HG02759 (cell line): ENCODE measurements around the gene SPATA45.
A peak's percentile ranks its signal among the peaks of the same experiment; 100 is the strongest.

Experiments used
- ATAC-seq: cut with Tn5 transposase; IDR thresholded peaks from one replicate; pipeline ENCODE4 v1.9.1; 2021; ENCODE audit warnings: mild to moderate bottlenecking, moderate library complexity; ENCODE audit not compliant: unreplicated experiment

Gene SPATA45

DNA sequence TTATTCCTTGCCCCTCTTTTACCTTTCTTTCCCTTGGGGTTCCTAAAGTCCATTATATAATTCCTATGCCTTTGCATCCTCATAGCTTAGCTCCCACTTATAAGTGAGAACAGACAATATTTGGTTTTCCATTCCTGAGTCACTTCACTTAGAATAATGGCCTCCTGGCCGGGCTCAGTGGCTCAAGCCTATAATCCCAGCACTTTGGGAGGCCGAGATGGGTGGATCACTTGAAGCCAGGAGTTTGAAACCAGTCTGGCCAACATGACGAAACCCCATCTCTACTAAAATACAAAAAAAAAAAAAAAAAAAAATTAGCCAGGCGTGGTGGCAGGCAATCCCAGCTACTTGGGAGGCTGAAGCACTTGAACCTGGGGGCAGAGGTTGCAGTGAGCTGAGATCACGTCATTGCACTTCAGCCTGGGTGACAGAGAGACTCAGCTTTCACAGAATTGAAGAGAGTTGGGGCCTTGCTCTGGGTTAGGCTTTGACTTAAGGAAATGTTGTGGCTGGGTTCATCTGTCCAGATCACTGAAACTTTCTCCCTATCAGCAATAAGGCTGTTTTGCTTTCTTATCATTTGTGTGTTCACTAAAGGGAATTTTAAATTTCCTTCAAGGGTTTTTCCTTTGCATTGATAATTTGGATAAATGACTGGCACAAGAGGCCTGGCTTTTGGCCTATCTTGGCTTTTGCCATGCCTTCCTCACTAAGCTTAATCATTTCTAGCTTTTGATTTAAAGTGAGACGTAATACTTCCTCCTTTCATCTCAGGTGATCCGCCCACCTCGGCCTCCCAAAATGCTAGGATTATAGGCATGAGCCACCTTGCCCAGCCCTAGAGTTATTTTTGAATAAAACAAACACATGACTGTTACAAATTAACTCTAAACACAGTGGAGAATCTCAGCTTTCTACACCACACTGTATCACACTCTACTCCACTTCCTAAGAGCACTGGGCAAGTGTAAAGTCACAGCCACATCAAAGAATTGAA is 13.9 kb downstream of the SPATA45 start:
- peak; percentile 90 for ATAC-seq

DNA sequence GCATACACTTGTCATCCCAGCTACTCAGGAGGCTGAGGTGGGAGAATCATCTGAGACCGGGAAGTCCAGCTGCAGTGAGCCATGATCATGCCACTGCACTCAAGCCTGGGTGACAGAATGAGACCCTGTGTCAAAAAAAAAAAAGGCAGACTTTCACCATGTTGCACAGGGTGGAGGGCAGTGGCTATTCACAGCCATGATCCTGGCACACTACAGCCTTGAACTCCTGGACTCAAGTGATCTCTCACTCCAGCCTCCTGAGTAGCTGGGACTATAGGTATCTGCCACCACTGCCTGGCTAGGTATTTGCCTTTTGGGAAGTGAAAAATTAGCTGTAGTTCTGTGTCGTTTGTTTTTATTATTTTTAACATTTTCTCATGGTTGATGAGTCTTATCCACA is 19.1 kb downstream of the SPATA45 start:
- no peak for ATAC-seq

DNA sequence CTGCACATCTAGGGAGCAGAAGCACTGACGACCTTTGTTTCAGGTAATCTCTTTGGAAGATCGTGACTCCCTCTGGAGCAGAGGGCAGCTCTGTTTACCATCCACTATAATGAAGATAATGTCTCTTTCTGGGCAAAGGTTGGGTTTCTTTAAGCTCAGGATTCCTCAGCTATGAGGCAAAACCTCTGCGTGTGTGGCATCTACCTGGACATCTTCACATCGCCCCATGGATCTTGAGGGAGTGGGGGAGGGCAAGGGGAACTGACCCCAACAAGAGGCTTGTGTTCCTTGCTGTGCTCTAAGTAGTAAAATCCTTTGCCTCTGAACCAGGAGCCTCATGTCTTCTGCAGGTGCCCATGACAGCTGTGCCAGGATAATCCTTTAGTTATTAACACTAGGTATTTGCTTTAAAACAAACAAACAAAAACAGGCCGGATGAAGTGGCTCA is 19.6 kb downstream of the SPATA45 start:
- no peak for ATAC-seq

DNA sequence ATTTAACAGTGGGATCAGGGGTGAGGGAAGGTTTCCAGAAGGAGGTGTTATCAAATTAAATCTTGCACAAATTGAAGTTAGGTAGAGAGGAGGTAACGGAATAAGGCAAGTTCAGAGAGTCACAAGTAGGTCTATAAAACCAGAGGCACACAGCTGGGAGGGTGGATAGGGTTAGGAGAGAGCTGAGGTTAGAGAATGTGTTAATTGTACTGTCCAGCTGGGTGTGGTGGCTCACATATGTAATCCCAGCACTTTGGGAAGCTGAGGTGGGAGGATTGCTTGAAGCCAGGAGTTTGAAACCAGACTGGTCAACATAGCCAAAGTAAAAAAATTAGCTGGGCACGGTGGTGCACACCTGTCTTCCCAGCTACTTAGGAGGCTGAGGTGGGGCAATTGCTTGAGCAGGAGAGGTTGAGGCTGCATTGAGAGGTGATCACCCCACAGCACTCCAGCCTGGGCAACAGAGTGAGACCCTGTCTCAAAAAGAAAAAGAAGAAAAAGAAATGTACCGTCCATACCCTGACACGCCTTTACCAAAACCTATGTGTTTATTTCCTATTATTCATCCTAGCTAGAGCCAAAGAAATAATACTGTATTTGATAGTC is 20.2 kb downstream of the SPATA45 start:
- ATAC-seq: no peak

DNA sequence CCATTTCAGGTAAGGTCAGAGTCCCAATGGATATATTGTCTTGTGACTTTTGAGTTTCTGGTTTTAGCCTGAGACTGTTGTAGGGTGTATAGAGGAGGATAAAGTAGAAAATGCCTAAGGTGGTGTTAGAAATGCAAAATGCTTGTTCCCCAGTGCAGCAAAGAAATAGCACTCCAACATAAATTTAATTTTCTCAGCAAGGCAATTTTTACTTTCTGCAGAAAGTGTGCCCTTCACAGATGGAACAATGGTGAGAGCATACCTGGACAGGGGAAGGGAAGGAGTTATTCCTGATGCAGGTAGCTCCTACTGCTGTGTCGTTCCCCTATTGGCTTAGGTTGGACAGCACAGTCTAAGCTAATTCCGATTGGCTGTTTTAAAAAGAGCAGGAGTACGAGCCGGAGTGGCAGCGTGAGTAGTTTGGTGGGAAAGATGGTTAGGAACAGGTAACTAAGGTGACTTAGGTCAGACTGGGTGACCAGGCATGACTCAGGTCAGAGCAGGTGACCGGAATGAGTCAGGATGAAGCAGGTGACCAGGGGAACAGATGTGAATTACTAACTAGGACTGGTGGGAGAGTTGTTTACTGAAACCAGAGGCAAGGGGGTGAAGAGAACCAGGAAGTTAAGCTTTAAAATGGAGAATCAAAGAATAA is 21.5 kb downstream of the SPATA45 start:
- ATAC-seq: no peak

DNA sequence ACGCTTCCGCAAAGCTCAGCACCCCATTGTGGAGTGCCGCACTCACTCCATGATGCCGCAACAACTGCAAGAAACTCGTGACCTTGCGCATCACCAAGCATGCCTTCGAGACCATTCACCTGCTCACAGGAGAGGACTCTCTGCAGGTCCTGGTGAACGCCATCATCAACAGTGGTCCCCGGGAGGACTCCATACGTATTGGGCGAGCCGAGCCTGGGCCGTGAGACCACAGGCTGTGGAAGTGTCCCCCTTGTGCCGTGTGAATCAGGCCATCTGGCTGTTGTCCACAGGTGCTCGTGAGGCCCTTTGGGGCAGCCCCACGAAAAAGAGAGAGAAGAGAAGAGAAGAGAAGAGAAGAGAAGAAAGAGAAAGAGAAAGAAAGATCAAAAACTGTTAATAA is 23.2 kb downstream of the SPATA45 start:
- ATAC-seq: no peak

DNA sequence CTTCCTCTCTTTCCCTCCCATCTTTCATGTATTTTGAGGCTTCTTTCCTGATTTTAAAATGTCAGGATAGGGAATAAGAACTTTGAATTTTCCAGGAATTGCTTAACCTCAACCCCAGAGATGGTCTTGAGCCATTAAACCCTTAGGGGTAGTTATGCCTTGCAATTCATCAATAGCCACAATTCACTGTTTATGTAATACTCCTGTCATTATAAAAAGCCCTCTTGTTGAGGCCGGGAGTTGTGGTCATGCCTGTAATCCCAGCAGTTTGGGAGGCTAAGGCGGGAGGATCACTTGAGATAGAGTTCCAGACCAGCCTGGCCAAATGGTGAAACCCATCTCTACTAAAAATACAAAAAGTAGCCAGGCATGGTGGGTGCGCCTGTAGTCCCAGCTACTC is 24.5 kb downstream of the SPATA45 start:
- ATAC-seq: no peak

DNA sequence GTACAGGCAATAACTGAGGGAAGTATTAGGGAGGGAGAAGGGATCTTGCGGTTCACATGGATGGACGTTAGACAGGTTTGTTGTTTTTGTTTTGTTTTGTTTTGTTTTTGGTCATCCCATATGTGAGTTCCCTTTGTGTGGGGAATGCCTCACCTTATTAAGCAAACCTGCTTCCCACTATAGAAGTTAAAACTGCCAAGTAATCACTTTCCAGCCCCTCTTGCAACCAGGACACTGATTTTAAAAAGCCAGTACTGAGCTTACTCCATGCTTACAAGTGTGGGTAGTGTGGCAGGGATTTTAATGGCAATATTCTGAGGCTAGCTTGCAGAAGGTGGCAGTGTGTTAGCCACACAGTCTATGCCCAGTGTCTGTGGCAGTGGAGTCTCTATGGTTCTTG is 26.5 kb downstream of the SPATA45 start:
- ATAC-seq: no peak

DNA sequence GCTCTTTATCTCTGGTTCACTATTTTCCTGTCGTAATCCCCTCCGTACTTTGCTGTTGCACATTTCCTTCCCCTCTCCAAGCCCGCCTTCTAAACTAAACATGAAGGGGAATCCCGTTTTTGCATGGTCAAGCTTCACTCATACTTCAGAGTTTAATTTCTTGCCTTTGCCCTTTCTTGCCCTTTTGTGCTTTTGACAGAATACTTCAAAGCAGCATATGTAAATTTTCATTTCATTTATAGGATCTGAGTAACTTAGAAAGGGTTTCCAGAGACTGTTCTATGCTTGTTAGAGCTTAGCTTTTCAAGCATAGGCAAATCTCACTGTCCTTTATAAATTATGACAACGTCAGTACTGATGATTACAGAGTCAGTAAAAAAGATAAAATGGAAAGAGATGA is 27.7 kb downstream of the SPATA45 start:
- ATAC-seq: peak; percentile 80

DNA sequence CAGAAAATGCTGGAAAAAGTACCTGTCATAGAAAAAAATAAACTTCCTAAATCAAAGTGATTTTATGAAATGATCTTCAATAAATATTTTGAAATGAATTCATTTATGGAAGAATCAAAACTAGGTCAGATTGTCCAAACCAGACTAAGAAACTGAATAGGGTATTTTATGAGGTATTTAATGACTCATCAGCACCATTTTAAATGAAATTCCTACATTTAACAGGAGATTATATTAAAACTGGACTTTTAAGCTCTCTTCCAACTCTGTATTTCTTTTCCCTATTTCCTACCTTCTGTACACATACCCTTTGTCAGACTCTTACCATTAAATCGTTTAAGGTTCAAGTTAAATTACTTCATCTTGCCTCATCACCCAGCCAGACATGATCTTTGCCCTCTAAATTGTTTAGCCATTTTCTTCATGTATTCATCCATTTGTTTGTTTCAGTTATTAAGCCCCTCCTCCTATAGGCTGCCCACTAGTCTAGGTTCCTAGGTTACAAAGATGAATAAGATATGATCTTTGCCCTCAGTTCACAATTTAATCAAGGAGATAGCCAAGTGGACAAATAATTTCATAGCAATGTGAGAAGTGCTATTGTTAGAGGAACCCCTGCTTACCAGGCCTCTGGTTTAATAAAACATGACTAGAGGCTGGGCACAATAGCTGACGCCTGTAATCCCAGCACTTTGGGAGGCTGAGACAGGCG is 30.7 kb downstream of the SPATA45 start:
- ATAC-seq: no peak

DNA sequence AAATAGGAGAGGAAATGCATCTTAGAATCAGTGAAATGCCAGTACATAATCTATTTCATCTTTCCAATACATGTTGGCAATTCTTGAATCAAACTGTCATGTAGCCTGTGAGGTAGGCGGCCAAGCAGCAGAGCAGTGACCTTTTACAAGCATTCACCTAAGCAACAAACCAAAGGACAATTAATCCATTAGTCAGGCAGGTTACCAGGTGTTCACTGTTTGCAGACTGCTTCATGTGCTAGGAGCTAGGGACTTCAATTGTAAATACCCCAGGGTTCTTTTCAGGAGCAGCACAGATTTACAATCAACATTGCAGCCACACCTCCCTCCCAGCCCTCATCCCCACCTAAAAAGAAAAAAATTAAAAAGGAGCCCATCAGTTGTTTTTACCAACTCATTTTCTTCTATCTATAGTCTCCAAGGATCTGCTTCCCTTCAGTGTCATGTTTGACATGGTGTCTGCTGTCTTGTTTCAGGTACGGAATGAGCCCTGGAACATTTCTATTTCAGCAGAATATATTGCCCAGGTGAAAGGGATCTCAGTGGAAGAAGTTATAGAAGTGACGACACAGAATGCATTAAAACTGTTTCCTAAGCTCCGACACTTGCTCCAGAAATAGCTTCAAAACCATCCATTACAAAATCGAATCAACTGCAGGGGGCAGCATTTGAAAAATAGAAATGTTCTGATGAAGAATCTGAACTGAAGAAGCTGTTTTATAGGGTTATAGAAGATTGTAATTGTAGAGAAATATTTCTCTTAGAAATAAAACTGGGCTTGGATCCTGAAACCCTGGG is 32.7 kb downstream of the SPATA45 start:
- ATAC-seq: no peak

DNA sequence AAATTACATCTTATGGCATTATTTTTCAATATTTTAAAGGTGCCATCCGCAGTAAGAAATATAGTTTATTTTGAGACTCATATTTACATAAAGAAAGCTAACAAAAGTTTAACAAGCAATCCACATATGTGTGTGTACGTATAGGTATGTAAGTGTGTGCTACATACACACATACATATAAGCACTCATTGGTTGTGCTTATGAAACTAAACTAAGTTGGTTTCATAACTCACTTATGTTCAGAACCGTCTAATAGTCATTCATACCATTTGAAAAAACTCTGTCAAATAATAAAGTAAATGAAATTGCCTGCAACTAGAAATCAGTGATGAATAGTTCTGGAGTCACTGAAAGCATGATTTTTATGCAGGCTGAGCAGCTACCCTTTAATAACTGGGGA is 41.7 kb downstream of the SPATA45 start:
- no peak for ATAC-seq

DNA sequence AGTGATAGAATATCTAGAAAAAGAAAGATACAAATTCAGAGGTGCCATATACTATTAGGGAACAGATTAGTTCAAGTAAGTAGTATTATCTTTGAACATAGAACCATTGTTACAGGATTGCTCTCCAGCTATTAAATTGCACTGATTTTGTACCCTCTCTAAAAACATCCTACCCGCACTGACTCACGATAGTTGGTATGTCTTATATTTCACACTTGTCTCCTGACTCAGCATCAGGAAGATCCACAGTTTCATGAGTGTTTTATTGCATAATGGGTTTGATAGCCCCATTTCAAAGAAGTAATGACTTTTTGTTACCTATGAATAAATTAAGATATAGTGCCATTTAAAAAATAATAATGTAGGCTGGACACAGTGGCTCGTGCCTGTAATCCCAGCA is 49.8 kb downstream of the SPATA45 start:
- no peak for ATAC-seq

DNA sequence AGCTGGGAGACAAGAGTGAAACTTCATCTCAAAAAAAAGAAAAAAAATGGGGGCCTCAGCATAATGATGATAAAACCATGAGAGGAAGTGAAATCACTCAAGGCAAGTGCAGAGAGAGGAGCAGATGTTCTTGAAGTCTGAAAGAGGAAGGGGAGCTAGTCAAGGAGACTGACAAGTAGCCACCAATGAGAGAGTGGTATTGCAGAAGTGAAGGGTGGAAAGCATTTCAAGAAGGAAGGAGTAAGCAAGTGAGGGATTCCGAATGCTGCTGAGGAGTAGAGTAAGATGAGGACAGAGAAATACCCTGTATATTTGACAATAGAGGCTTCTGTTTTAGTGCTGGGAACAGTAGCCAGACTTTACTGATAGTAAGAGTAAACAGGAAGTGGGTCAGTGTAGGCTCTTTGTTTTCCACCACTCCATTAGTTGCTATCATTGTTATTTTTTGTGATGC is 52.9 kb downstream of the SPATA45 start:
- peak; percentile 74 for ATAC-seq

DNA sequence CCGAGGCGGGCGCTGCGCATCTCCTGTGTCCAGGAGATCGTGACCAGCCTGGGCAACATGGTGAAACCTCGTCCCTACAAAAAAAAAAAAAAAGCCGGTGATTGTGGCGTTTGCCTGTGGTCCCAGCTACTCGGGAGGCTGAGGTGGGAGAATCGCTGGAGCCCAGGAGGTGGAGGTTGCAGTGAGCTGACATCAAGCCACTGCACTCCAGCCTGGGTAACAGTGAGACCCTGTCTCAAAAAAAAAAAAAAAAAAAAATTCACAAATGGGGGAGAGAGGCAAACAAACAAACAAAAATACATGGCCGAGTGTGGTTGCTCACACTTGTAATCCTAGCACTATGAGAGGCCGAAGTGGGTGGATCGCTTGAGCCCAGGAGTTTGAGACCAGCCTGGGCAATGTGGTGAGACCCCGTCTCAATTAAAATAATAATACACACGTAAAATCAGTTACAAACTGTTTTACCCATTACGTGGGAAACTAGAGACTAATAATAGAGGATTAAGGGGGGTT is 55.0 kb downstream of the SPATA45 start:
- no peak for ATAC-seq

DNA sequence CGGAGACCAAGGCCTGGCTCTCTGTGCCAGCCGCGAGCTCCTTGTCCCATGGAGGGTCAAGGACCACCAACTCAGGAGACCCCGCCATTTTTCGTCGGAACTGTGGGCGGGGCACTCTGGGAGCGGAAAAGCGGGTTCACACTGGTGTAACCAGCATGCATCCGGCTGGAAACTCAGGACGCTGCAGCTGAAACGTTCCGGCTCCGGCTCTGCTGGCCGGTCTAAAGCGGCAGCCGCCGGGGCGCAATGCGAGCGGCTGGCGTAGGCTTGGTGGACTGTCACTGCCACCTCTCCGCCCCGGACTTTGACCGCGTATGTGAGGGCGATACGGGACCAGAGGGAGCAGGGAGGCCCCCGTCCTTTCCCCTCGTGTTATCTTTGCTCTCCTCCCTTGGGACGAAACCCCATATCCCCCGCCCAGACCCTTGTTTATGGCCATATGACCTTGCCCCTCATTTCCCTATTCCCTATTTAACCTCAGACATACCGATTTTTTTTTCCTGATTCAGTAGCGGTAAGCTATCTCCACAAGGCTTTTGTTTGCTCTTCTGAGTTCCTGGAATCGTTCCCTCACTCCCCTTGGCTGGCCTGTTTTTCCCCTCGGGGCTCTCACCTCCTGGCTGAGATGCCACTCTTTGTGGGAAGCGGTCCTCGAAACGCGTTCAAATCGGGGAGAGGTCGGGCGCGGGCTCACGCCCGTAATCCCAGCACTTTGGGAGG is 55.6 kb downstream of the SPATA45 start, which contains the start of the genes NSL1 and TATDN3:
NSL1 (minus strand) TSS at position 102 of the 720 bp plus-strand sequence; CDS start at position 88, 14 bp downstream.
TATDN3 (plus strand) TSS at position 219 of the 720 bp plus-strand sequence; CDS start at position 247, 28 bp downstream.
- ATAC-seq: peak; percentile 70

DNA sequence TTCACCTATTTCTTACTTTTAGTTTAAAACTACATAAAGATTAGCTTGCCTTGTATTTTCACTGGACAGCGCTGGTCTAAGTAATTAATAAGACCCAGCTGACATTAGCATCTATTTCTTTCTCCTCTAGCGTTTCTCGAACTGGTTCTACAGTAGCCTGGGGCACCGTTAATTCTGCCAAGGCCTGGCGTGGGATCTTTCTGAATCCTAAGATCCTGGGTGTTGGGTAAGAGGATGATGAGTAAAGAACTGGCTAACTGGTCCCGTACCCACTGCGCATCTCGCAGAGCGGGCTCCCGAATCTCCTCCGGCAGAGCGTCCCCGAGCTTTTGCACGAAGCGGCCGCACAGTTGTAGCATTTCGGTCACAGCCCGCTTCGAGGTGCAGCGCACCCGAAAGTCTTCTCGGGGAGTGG is 56.2 kb downstream of the SPATA45 start:
- peak; percentile 41 for ATAC-seq

DNA sequence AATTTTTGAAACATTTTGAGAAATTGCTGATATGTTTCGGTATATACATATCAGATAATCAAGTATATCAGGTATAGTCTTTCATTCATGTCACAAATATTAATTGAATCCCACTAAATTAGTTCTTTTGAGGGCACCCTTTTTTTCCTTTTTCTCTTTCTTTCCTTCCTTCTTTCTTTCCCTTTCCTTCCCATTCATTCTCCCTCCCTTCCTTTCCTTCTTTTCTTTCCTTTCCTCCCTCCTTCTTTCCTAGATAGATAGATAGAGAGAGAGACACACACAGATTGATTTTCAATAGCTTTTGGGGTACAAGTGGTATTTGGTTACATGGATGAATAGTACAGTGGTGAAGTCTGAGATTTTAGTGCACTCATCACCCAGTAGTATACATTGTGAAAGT is 61.6 kb downstream of the SPATA45 start:
- no peak for ATAC-seq

DNA sequence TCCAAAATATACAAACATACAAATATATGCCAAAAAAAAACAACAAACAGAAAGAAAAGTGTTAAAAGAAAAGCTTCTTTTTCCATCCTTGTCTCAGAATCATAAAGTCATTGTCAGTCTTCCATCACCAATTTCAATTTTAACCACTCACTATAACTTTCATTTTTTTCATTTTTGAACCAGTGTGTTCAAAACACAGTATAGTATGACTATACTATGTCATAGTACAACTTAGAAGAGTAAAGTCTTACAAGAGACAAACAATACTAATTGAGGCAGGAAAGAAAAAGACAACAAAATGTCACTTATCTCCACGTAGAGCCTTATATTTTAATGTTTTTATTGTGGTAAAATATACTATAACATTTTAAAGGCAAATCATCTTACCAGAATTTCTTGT is 63.5 kb downstream of the SPATA45 start:
- ATAC-seq: no peak
